Vagina (tissue), 2 donors: ENCODE results near the gene DAB2IP.

ENCODE experiments used
- POLR2A ChIP-seq, 2 donors: fragments of 450-650 bp; IDR thresholded peaks; one replicate each; pipeline ENCODE4 v1.6.1; 2017; ENCODE audit warnings: antibody characterized with exemption in 2 of 2, mild to moderate bottlenecking in 2 of 2, moderate library complexity in 2 of 2
- POLR2AphosphoS5 ChIP-seq, 2 donors: sonication (generic); formaldehyde crosslinking; IDR thresholded peaks; one replicate each; pipeline ENCODE4 v1.9.0; 2017; ENCODE audit warnings: antibody characterized with exemption in 2 of 2, mild to moderate bottlenecking in 2 of 2, low read depth in 1 of 2; ENCODE audit not compliant: insufficient read depth in 1 of 2
- TF ChIP-seq, protein P1 (sequence below), 3 experiments: fragments of 450-650 bp in 2 of 3; fragments of 200-600 bp in 1 of 3; sonication (generic) in 1 of 3; IDR thresholded peaks; one replicate each; pipeline ENCODE4 v1.5.1; 2017 to 2019; ENCODE audit warnings: antibody characterized with exemption in 3 of 3, mild to moderate bottlenecking in 2 of 3, moderate library complexity in 2 of 3

DNA sequence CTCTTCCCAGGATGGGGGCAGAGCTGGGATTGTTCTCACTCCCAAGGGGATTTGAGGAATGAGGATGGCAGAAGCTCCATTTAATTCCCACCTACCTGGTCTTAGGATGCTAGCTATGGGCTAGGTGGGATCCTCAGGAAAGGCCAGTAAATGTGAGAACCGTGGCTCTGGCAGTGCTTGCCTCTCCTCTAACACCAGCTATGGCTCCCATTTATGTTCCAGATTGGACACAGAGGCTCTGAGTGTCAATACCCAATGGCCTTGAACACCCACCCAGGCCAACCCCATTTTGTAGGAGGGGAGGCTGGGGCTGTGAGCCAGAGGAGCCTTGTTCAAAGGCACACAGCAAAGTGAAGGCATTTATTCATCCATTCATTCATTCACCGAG is 10.2 kb upstream of the DAB2IP start:
- TF ChIP-seq, protein P1, sequence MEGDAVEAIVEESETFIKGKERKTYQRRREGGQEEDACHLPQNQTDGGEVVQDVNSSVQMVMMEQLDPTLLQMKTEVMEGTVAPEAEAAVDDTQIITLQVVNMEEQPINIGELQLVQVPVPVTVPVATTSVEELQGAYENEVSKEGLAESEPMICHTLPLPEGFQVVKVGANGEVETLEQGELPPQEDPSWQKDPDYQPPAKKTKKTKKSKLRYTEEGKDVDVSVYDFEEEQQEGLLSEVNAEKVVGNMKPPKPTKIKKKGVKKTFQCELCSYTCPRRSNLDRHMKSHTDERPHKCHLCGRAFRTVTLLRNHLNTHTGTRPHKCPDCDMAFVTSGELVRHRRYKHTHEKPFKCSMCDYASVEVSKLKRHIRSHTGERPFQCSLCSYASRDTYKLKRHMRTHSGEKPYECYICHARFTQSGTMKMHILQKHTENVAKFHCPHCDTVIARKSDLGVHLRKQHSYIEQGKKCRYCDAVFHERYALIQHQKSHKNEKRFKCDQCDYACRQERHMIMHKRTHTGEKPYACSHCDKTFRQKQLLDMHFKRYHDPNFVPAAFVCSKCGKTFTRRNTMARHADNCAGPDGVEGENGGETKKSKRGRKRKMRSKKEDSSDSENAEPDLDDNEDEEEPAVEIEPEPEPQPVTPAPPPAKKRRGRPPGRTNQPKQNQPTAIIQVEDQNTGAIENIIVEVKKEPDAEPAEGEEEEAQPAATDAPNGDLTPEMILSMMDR (IDR thresholded peaks at IDR 0.05): no peak
- no peak for TF ChIP-seq POLR2A (IDR thresholded peaks at IDR 0.05)
- no peak for TF ChIP-seq POLR2AphosphoS5 (IDR thresholded peaks at IDR 0.05; ENCODE audit: insufficient read depth in 1 of 2, low read depth in 1 of 2)
